H1 (cell line): ENCODE results near the gene RAB8B. TPM values are rescaled to one million over a fixed set of nuclear protein-coding genes. Genes with fewer than 3 reads are reported as not detected.

Experiments
- CTCF ChIA-PET: fragments of 300-600 bp; sonication (Branson Sonifier 250); formaldehyde crosslinking; loops from one replicate; lab custom pipeline; 2021; ENCODE audit not compliant: partially characterized antibody; lab: Charles Lee
- POLR2A ChIA-PET: fragments of 300-600 bp; sonication (Branson Sonifier 250); formaldehyde crosslinking; loops from one replicate; lab custom pipeline; 2021; ENCODE audit warnings: inconsistent platforms; ENCODE audit not compliant: partially characterized antibody; lab: Charles Lee
- DNase-seq, 2 experiments: peaks; one replicate each; pipeline versions ENCODE4 v3.0.0 to v3.0.0-alpha.2; 2010 to 2022; ENCODE audit warnings: low spot score in 2 of 2, low read depth in 1 of 2, mixed read lengths in 1 of 2
- FAIRE-seq: peaks from 2 replicates; lab custom pipeline; 2011; peaks lifted over from hg19 to GRCh38; lab: Jason Lieb, UNC
- H2AFZ ChIP-seq: 2 replicates; pipeline ENCODE4 v1.8.1; 2012; ENCODE audit warnings: low read length, inconsistent platforms
- H2AK5ac ChIP-seq: 2 replicates; pipeline ENCODE4 v1.6.1; 2013; ENCODE audit warnings: low read depth, low read length
- H2BK120ac ChIP-seq: replicated peaks from 2 replicates; pipeline ENCODE3; 2013; ENCODE audit warnings: low read depth, low read length, inconsistent platforms
- H2BK12ac ChIP-seq: 2 replicates; pipeline ENCODE4 v1.6.1; 2013; ENCODE audit warnings: low read depth, low read length
- H2BK15ac ChIP-seq: 2 replicates; pipeline ENCODE4 v1.6.1; 2013; ENCODE audit warnings: low read length
- H2BK20ac ChIP-seq: 2 replicates; pipeline ENCODE4 v1.6.1; 2013; ENCODE audit warnings: low read length
- H2BK5ac ChIP-seq: 2 replicates; pipeline ENCODE4 v1.6.1; 2013; ENCODE audit warnings: low read depth, low read length
- H3K14ac ChIP-seq: 2 replicates; pipeline ENCODE4 v1.6.1; 2013; ENCODE audit warnings: inconsistent platforms; ENCODE audit not compliant: insufficient read length
- H3K18ac ChIP-seq: 2 replicates; pipeline ENCODE4 v1.6.1; 2013; ENCODE audit warnings: low read length; ENCODE audit errors: extremely low read depth
- H3K23ac ChIP-seq: 2 replicates; pipeline ENCODE4 v1.6.1; 2013; ENCODE audit warnings: inconsistent platforms; ENCODE audit not compliant: insufficient read length
- H3K23me2 ChIP-seq: 2 replicates; pipeline ENCODE4 v1.6.1; 2013; ENCODE audit warnings: low read depth, low read length
- H3K27ac ChIP-seq: 2 replicates; pipeline ENCODE4 v1.6.1; 2011; ENCODE audit warnings: low read depth, low read length, inconsistent platforms
- H3K27me3 ChIP-seq, 4 experiments: replicated peaks in 1 of 4; 1 replicate in 1 of 4; 2 replicates in 3 of 4; pipeline versions ENCODE4 v1.6.1 to v1.8.1; 2011 to 2013; ENCODE audit warnings: low read length in 3 of 4, mild to moderate bottlenecking in 3 of 4, inconsistent platforms in 2 of 4, mixed read lengths in 2 of 4, moderate library complexity in 1 of 4; ENCODE audit not compliant: control insufficient read depth in 3 of 4, insufficient read depth in 3 of 4; ENCODE audit errors: extremely low read depth in 1 of 4
- H3K36me3 ChIP-seq, 4 experiments: 2 replicates each; pipeline versions ENCODE4 v1.6.1 to v1.8.1; 2011 to 2013; ENCODE audit warnings: mild to moderate bottlenecking in 4 of 4, low read length in 3 of 4, moderate library complexity in 2 of 4, control low read depth in 1 of 4, inconsistent platforms in 1 of 4; ENCODE audit not compliant: insufficient read depth in 4 of 4, control insufficient read depth in 2 of 4
- H3K4ac ChIP-seq: replicated peaks from 2 replicates; pipeline ENCODE3; 2013; ENCODE audit warnings: low read length, low read depth, mixed read lengths, inconsistent platforms; ENCODE audit not compliant: insufficient read length
- H3K4me1 ChIP-seq, 4 experiments: replicated peaks in 1 of 4; 1 replicate in 1 of 4; 2 replicates in 3 of 4; pipeline versions ENCODE4 v1.6.1 to v1.8.1; 2011 to 2013; ENCODE audit warnings: low read length in 3 of 4, inconsistent platforms in 2 of 4, mixed read lengths in 1 of 4; ENCODE audit not compliant: insufficient read depth in 4 of 4, control insufficient read depth in 3 of 4
- H3K4me2 ChIP-seq, 2 experiments: 2 replicates each; pipeline versions ENCODE4 v1.6.1 to v1.8.1; 2011 to 2013; ENCODE audit warnings: low read depth in 2 of 2, low read length in 2 of 2, control low read depth in 1 of 2, inconsistent platforms in 1 of 2, mild to moderate bottlenecking in 1 of 2; ENCODE audit not compliant: insufficient read depth in 1 of 2
- H3K4me3 ChIP-seq, 4 experiments: fragments of 200-600, 300-600 bp in 1 of 4; sonication (generic), shearing (Covaris generic), sonication (Bioruptor Twin) in 1 of 4; 2 replicates each; pipeline versions ENCODE4 v1.5.1 to v1.8.1; 2011 to 2016; ENCODE audit warnings: low read length in 4 of 4, low read depth in 3 of 4, control low read depth in 2 of 4, inconsistent platforms in 2 of 4, mild to moderate bottlenecking in 2 of 4, mixed read lengths in 1 of 4, moderate library complexity in 1 of 4; ENCODE audit not compliant: insufficient read depth in 2 of 4; ENCODE audit errors: extremely low read depth in 1 of 4
- H3K56ac ChIP-seq: replicated peaks from 2 replicates; pipeline ENCODE3; 2013; ENCODE audit warnings: low read depth, mild to moderate bottlenecking, mixed read lengths, low read length, inconsistent platforms; ENCODE audit not compliant: insufficient read length
- H3K79me1 ChIP-seq: 2 replicates; pipeline ENCODE4 v1.6.1; 2013; ENCODE audit warnings: low read depth, low read length, control low read depth
- H3K79me2 ChIP-seq, 2 experiments: 2 replicates each; pipeline versions ENCODE4 v1.6.1 to v1.8.1; 2012 to 2013; ENCODE audit warnings: low read length in 2 of 2, mild to moderate bottlenecking in 2 of 2, inconsistent platforms in 1 of 2; ENCODE audit not compliant: insufficient read depth in 2 of 2, control insufficient read depth in 1 of 2
- H3K9ac ChIP-seq, 4 experiments: replicated peaks in 1 of 4; 1 replicate in 1 of 4; 2 replicates in 3 of 4; pipeline versions ENCODE4 v1.6.1 to v1.8.1; 2011 to 2013; ENCODE audit warnings: low read depth in 3 of 4, low read length in 3 of 4, control low read depth in 2 of 4, mild to moderate bottlenecking in 2 of 4, moderate library complexity in 2 of 4, inconsistent platforms in 1 of 4; ENCODE audit errors: extremely low read depth in 1 of 4
- H3K9me3 ChIP-seq, 2 experiments: 2 replicates each; pipeline versions ENCODE4 v1.6.1 to v1.8.1; 2012 to 2013; ENCODE audit warnings: mild to moderate bottlenecking in 2 of 2, moderate library complexity in 2 of 2, control low read depth in 1 of 2, inconsistent platforms in 1 of 2, low read depth in 1 of 2, low read length in 1 of 2, mixed read lengths in 1 of 2; ENCODE audit not compliant: insufficient read depth in 2 of 2
- H4K20me1 ChIP-seq, 2 experiments: replicated peaks in 1 of 2; 2 replicates each; pipeline versions ENCODE3 to v1.8.1; 2011 to 2013; ENCODE audit warnings: inconsistent platforms in 2 of 2, low read length in 2 of 2, mild to moderate bottlenecking in 1 of 2; ENCODE audit not compliant: insufficient read depth in 2 of 2, control insufficient read depth in 1 of 2
- H4K5ac ChIP-seq: 2 replicates; pipeline ENCODE4 v1.6.1; 2013; ENCODE audit warnings: low read length, low read depth, mixed read lengths, inconsistent platforms; ENCODE audit not compliant: insufficient read length
- H4K8ac ChIP-seq: 2 replicates; pipeline ENCODE4 v1.8.0; 2013; ENCODE audit warnings: mild to moderate bottlenecking, moderate library complexity, low read length, inconsistent platforms; ENCODE audit not compliant: insufficient read depth; ENCODE audit errors: extremely low read depth
- H4K91ac ChIP-seq: replicated peaks from 2 replicates; pipeline ENCODE3; 2013; ENCODE audit warnings: low read length, mixed read lengths, inconsistent platforms; ENCODE audit not compliant: insufficient read length
- ASH2L ChIP-seq: fragments of 200-600, 300-600 bp; sonication (generic); IDR thresholded peaks from one replicate; pipeline ENCODE4 v1.7.1; 2017; ENCODE audit warnings: low read length
- CBX8 ChIP-seq: fragments of 300-800, 300-1000 bp; sonication (generic); IDR thresholded peaks from 2 replicates; pipeline ENCODE4 v1.7.1; 2016; ENCODE audit warnings: low read depth, low read length, borderline replicate concordance
- CHD2 ChIP-seq: IDR thresholded peaks from 2 replicates; pipeline ENCODE4 v1.6.1; 2012; ENCODE audit warnings: low read length, improper control_type of control experiment
- CTCF ChIP-seq, 3 experiments: IDR thresholded peaks; 1 replicate in 2 of 3; 2 replicates in 1 of 3; pipeline versions ENCODE4 v1.5.1 to v1.6.1; 2011; ENCODE audit warnings: low read length in 3 of 3, mild to moderate bottlenecking in 3 of 3, inconsistent platforms in 2 of 3, low read depth in 1 of 3, moderate library complexity in 1 of 3; ENCODE audit not compliant: insufficient read depth in 1 of 3; ENCODE audit errors: control extremely low read depth in 1 of 3
- NANOG ChIP-seq: IDR thresholded peaks from 2 replicates; pipeline ENCODE4 v1.6.1; 2011; ENCODE audit warnings: low read length, low read depth, mild to moderate bottlenecking, inconsistent platforms; ENCODE audit not compliant: insufficient read depth, poor library complexity, severe bottlenecking
- NRF1 ChIP-seq: IDR thresholded peaks from 2 replicates; pipeline ENCODE4 v1.6.1; 2011; ENCODE audit warnings: mild to moderate bottlenecking, low read depth, low read length, improper control_type of control experiment
- POLR2A ChIP-seq, 2 experiments: IDR thresholded peaks; 1 replicate in 1 of 2; 2 replicates in 1 of 2; pipeline ENCODE4 v1.6.1; 2011; ENCODE audit warnings: low read depth in 2 of 2, low read length in 2 of 2, mild to moderate bottlenecking in 2 of 2; ENCODE audit errors: control extremely low read depth in 1 of 2
- RNF2 ChIP-seq: fragments of 200-900, 300-1000 bp; sonication (generic); IDR thresholded peaks from 2 replicates; pipeline ENCODE4 v1.7.1; 2016; ENCODE audit warnings: borderline replicate concordance, low read depth, mild to moderate bottlenecking, antibody characterized with exemption, low read length; ENCODE audit not compliant: poor library complexity, severe bottlenecking; ENCODE audit errors: missing control alignments
- RXRA ChIP-seq: IDR thresholded peaks from 2 replicates; pipeline ENCODE4 v1.6.1; 2011; ENCODE audit warnings: low read depth, mild to moderate bottlenecking, low read length, moderate library complexity; ENCODE audit not compliant: insufficient read depth
- SP4 ChIP-seq: IDR thresholded peaks from 2 replicates; pipeline ENCODE4 v1.6.1; 2012; ENCODE audit warnings: low read length, inconsistent platforms
- YY1 ChIP-seq: IDR thresholded peaks from 2 replicates; pipeline ENCODE4 v1.6.1; 2011; ENCODE audit warnings: low read depth, mild to moderate bottlenecking, low read length
- whole genome bisulfite sequencing, 2 experiments: shearing (Covaris generic) in 1 of 2; methylation state at CpG; one replicate each; pipeline versions ENCODE4 v1.1.6 to v1.1.7; 2013 to 2015; ENCODE audit warnings: low lambda C conversion rate in 2 of 2, mixed read lengths in 2 of 2, inconsistent platforms in 1 of 2, low coverage in 1 of 2, missing lambda C conversion rate in 1 of 2; ENCODE audit not compliant: insufficient replicate concordance in 2 of 2, insufficient coverage in 1 of 2, insufficient read length in 1 of 2; ENCODE audit errors: extremely low coverage in 1 of 2, missing lambda C conversion rate in 1 of 2; 5-methylcytosine and 5-hydroxymethylcytosine counted together
- polyA plus RNA-seq, 7 experiments: library from polyadenylated mRNA; depleted of rRNA in 3 of 7; stranded (reverse) in 5 of 7; unstranded in 2 of 7; fragments of >200 nt in 5 of 7; fragments of 200-250 nt in 2 of 7; gene quantifications; 1 replicate in 5 of 7; 2 replicates in 1 of 7; 4 replicates in 1 of 7; pipeline versions ENCODE4 v1.2.1 to v1.2.3, GENCODE V29; 2011 to 2013; ENCODE audit warnings: missing spikeins in 2 of 7, mixed read lengths in 2 of 7
- total RNA-seq: library from RNA; stranded (reverse); fragmentation: NEBNext Ultra II Directional; extraction: Animal tissue kit (Norgen Biotek cat#: 25700); gene quantifications from 2 replicates; pipeline ENCODE4 v1.2.1, GENCODE V29; 2021
- TF ChIP-seq, protein P1 (sequence below): IDR thresholded peaks from 2 replicates; pipeline ENCODE4 v1.6.1; 2011; ENCODE audit warnings: low read depth, mild to moderate bottlenecking, low read length; ENCODE audit not compliant: insufficient read depth

Gene RAB8B
- total and polyA plus RNA-seq, 2 of the 8 experiments (the other 6 are each of a cell fraction or from before 2014, with no cell fraction given): 9.5 to 47.8 TPM

DNA sequence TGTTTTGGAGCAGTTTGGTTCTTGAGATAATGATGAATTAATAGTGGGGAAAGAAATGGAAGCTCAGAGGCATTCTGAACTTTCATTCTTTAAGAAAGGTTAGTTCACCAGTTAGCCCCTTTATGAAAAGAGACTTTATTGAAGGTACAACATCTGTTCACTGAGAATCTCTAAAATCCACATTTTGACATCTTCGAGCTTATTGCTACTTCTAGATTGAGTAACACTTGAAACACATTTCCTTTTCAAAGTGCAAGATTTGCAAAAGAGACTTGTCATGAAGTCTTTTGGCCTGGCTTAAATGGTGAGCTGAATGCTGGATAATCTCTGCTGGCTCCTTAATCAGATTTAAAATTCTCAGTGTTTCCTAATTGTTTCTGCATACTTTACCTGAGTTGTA is 42.3 kb downstream of the RAB8B start:
- H2BK5ac ChIP-seq: no peak overlapping the region
- H3K14ac ChIP-seq: no peak overlapping the region
- H3K4me2 ChIP-seq: no peak overlapping the region
- no peaks in the 10 kb centered on the region for H3K27me3 ChIP-seq
- H3K23ac ChIP-seq: no peak overlapping the region
- no peaks in the 10 kb centered on the region for H3K4me1 ChIP-seq
- H2BK120ac ChIP-seq: no peak overlapping the region
- no peak overlapping the region for H3K9ac ChIP-seq
- H4K5ac ChIP-seq: no peak overlapping the region
- TF ChIP-seq POLR2A (IDR thresholded peaks at IDR 0.05; ENCODE audit: control extremely low read depth in 1 of 2, low read depth in 2 of 2, low read length in 2 of 2) (no peak), CBX8 (no peak), ASH2L (no peak), NANOG (no peak), SP4 (no peak), CHD2 (no peak), CTCF (IDR thresholded peaks at IDR 0.05; ENCODE audit: control extremely low read depth in 1 of 3, insufficient read depth in 1 of 3, low read depth in 1 of 3, low read length in 3 of 3) (no peak), RXRA (no peak), NRF1 (no peak), YY1 (no peak), RNF2 (no peak)
- TF ChIP-seq, protein P1, sequence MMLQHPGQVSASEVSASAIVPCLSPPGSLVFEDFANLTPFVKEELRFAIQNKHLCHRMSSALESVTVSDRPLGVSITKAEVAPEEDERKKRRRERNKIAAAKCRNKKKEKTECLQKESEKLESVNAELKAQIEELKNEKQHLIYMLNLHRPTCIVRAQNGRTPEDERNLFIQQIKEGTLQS: no peak
- TF ChIP-seq, all 59 proteins: peak for 0
- Histone ChIP-seq H2AK5ac (no peak overlapping the region), H3K36me3 (no peaks in the 10 kb centered on the region), H3K9me3 (no peaks in the 10 kb centered on the region), H2BK12ac (no peak overlapping the region), H4K91ac (no peak overlapping the region), H3K27ac (no peak overlapping the region), H4K8ac (no peak overlapping the region), H3K56ac (no peak overlapping the region), H3K4me3 (no peak overlapping the region), H2AFZ (no peak overlapping the region), H2BK15ac (no peak overlapping the region), H3K79me2 (peaks cover 0 to 2% of the 10 kb centered on the region in 2 experiments; a peak in 1 of 4 replicates), H3K79me1 (no peaks in the 10 kb centered on the region), H3K4ac (no peak overlapping the region), H3K23me2 (no peaks in the 10 kb centered on the region), H3K18ac (no peak overlapping the region), H2BK20ac (no peak overlapping the region), H4K20me1 (no peaks in the 10 kb centered on the region)
- DNase-seq: no peak
- 96% methylated on average over 1 of the region's 1 CpG; no CpG with 5 or more reads in 1 of the 2 experiments for WGBS, 2 experiments
- CTCF ChIA-PET: no interaction called here
- POLR2A ChIA-PET: no interaction called here
- FAIRE-seq: no peak
